Measurements from ENCODE around the gene OR6S1.

Gene OR6S1

GRCh38 chr14:20683891-20684661, 42.6 kb upstream of the OR6S1 start, which contains the start of gene RNASE4 (continued):
- TF ChIP-seq, protein P1, sequence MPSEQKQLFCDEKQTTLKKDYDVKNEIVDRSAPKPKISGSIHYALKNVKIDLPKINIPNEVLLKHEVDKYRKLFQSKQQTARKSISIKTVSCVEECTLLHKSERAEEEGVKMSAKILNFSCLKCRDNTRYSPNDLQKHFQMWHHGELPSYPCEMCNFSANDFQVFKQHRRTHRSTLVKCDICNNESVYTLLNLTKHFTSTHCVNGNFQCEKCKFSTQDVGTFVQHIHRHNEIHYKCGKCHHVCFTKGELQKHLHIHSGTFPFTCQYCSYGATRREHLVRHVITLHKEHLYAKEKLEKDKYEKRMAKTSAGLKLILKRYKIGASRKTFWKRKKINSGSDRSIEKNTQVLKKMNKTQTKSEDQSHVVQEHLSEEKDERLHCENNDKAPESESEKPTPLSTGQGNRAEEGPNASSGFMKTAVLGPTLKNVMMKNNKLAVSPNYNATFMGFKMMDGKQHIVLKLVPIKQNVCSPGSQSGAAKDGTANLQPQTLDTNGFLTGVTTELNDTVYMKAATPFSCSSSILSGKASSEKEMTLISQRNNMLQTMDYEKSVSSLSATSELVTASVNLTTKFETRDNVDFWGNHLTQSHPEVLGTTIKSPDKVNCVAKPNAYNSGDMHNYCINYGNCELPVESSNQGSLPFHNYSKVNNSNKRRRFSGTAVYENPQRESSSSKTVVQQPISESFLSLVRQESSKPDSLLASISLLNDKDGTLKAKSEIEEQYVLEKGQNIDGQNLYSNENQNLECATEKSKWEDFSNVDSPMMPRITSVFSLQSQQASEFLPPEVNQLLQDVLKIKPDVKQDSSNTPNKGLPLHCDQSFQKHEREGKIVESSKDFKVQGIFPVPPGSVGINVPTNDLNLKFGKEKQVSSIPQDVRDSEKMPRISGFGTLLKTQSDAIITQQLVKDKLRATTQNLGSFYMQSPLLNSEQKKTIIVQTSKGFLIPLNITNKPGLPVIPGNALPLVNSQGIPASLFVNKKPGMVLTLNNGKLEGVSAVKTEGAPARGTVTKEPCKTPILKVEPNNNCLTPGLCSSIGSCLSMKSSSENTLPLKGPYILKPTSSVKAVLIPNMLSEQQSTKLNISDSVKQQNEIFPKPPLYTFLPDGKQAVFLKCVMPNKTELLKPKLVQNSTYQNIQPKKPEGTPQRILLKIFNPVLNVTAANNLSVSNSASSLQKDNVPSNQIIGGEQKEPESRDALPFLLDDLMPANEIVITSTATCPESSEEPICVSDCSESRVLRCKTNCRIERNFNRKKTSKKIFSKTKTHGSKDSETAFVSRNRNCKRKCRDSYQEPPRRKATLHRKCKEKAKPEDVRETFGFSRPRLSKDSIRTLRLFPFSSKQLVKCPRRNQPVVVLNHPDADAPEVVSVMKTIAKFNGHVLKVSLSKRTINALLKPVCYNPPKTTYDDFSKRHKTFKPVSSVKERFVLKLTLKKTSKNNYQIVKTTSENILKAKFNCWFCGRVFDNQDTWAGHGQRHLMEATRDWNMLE (tag by site-specific recombination; conservative IDR thresholded peaks at IDR 0.05; ENCODE audit: low read depth) = no peak
- TF ChIP-seq ZNF776 (tag by site-specific recombination; IDR thresholded peaks at IDR 0.05; ENCODE audit: borderline replicate concordance) = no peak
- TF ChIP-seq, protein P2, sequence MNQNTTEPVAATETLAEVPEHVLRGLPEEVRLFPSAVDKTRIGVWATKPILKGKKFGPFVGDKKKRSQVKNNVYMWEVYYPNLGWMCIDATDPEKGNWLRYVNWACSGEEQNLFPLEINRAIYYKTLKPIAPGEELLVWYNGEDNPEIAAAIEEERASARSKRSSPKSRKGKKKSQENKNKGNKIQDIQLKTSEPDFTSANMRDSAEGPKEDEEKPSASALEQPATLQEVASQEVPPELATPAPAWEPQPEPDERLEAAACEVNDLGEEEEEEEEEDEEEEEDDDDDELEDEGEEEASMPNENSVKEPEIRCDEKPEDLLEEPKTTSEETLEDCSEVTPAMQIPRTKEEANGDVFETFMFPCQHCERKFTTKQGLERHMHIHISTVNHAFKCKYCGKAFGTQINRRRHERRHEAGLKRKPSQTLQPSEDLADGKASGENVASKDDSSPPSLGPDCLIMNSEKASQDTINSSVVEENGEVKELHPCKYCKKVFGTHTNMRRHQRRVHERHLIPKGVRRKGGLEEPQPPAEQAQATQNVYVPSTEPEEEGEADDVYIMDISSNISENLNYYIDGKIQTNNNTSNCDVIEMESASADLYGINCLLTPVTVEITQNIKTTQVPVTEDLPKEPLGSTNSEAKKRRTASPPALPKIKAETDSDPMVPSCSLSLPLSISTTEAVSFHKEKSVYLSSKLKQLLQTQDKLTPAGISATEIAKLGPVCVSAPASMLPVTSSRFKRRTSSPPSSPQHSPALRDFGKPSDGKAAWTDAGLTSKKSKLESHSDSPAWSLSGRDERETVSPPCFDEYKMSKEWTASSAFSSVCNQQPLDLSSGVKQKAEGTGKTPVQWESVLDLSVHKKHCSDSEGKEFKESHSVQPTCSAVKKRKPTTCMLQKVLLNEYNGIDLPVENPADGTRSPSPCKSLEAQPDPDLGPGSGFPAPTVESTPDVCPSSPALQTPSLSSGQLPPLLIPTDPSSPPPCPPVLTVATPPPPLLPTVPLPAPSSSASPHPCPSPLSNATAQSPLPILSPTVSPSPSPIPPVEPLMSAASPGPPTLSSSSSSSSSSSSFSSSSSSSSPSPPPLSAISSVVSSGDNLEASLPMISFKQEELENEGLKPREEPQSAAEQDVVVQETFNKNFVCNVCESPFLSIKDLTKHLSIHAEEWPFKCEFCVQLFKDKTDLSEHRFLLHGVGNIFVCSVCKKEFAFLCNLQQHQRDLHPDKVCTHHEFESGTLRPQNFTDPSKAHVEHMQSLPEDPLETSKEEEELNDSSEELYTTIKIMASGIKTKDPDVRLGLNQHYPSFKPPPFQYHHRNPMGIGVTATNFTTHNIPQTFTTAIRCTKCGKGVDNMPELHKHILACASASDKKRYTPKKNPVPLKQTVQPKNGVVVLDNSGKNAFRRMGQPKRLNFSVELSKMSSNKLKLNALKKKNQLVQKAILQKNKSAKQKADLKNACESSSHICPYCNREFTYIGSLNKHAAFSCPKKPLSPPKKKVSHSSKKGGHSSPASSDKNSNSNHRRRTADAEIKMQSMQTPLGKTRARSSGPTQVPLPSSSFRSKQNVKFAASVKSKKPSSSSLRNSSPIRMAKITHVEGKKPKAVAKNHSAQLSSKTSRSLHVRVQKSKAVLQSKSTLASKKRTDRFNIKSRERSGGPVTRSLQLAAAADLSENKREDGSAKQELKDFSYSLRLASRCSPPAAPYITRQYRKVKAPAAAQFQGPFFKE (tag by site-specific recombination; IDR thresholded peaks at IDR 0.05; ENCODE audit: borderline replicate concordance) = no peak
- TF ChIP-seq SETDB1 (IDR thresholded peaks at IDR 0.05; ENCODE audit: insufficient read length, low read length) = no peak
- no peak for TF ChIP-seq ZNF529 (tag by site-specific recombination; IDR thresholded peaks at IDR 0.05; ENCODE audit: insufficient replicate concordance)
- no peak for TF ChIP-seq ZNF426 (tag by site-specific recombination; IDR thresholded peaks at IDR 0.05)
- no peak for TF ChIP-seq ZNF585B (tag by site-specific recombination; IDR thresholded peaks at IDR 0.05)
- TF ChIP-seq, protein P3, sequence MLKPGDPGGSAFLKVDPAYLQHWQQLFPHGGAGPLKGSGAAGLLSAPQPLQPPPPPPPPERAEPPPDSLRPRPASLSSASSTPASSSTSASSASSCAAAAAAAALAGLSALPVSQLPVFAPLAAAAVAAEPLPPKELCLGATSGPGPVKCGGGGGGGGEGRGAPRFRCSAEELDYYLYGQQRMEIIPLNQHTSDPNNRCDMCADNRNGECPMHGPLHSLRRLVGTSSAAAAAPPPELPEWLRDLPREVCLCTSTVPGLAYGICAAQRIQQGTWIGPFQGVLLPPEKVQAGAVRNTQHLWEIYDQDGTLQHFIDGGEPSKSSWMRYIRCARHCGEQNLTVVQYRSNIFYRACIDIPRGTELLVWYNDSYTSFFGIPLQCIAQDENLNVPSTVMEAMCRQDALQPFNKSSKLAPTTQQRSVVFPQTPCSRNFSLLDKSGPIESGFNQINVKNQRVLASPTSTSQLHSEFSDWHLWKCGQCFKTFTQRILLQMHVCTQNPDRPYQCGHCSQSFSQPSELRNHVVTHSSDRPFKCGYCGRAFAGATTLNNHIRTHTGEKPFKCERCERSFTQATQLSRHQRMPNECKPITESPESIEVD (tag by site-specific recombination; IDR thresholded peaks at IDR 0.05) = no peak
- TF ChIP-seq ZNF157 (tag by site-specific recombination; IDR thresholded peaks at IDR 0.05) = no peak
- TF ChIP-seq ZNF830 (tag by site-specific recombination; IDR thresholded peaks at IDR 0.05; ENCODE audit: low read depth) = no peak
- peak; percentile 86 for TF ChIP-seq ZNF561 (tag by site-specific recombination; IDR thresholded peaks at IDR 0.05; ENCODE audit: borderline replicate concordance)
- TF ChIP-seq ZNF514 (tag by site-specific recombination; IDR thresholded peaks at IDR 0.05) = no peak
- no peak; the same call in 1 of the 2 replicates for TF ChIP-seq ZNF624 (tag by site-specific recombination; IDR thresholded peaks at IDR 0.05)
- TF ChIP-seq ZNF266 (tag by site-specific recombination; IDR thresholded peaks at IDR 0.05; ENCODE audit: low read depth) = no peak
- no peak for TF ChIP-seq ZNF223 (tag by site-specific recombination; IDR thresholded peaks at IDR 0.05)
- TF ChIP-seq BCL11B (tag by site-specific recombination; IDR thresholded peaks at IDR 0.05; ENCODE audit: low read depth) = no peak
- TF ChIP-seq ZNF26 (tag by site-specific recombination; IDR thresholded peaks at IDR 0.05) = no peak
- no peak for TF ChIP-seq ZNF19 (tag by site-specific recombination; IDR thresholded peaks at IDR 0.05; ENCODE audit: low read depth)
- TF ChIP-seq, protein P4, sequence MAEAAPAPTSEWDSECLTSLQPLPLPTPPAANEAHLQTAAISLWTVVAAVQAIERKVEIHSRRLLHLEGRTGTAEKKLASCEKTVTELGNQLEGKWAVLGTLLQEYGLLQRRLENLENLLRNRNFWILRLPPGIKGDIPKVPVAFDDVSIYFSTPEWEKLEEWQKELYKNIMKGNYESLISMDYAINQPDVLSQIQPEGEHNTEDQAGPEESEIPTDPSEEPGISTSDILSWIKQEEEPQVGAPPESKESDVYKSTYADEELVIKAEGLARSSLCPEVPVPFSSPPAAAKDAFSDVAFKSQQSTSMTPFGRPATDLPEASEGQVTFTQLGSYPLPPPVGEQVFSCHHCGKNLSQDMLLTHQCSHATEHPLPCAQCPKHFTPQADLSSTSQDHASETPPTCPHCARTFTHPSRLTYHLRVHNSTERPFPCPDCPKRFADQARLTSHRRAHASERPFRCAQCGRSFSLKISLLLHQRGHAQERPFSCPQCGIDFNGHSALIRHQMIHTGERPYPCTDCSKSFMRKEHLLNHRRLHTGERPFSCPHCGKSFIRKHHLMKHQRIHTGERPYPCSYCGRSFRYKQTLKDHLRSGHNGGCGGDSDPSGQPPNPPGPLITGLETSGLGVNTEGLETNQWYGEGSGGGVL (tag by site-specific recombination; IDR thresholded peaks at IDR 0.05) = peak; percentile 32; the same call in 1 of the 2 replicates
- no peak for TF ChIP-seq ZNF768 (tag by site-specific recombination; IDR thresholded peaks at IDR 0.05)
- peak; percentile 8; the same call in 1 of the 2 replicates for TF ChIP-seq EGR2 (tag by site-specific recombination; IDR thresholded peaks at IDR 0.05; ENCODE audit: low read depth)
- peak; percentile 47 for TF ChIP-seq ZNF324 (tag by site-specific recombination; IDR thresholded peaks at IDR 0.05)
- TF ChIP-seq ZBTB21 (tag by site-specific recombination; IDR thresholded peaks at IDR 0.05) = no peak; the same call in 1 of the 2 replicates

Measured in HEK293 (cell line).